H7 (cell line): Measurements from ENCODE around the gene FBXO24. TPM values are rescaled to one million over a fixed set of nuclear protein-coding genes. Genes with fewer than 3 reads are reported as not detected.

Experiments
- DNase-seq: peaks from one replicate; pipeline ENCODE4 v3.0.0; 2012
- H3K27me3 ChIP-seq: 2 replicates; pipeline ENCODE4 v1.6.0; 2011; ENCODE audit warnings: mild to moderate bottlenecking, low read length; ENCODE audit not compliant: control insufficient read depth, insufficient read depth
- H3K36me3 ChIP-seq: replicated peaks from 2 replicates; pipeline ENCODE4 v1.5.1; 2011; ENCODE audit warnings: low read length; ENCODE audit not compliant: control insufficient read depth, insufficient read depth
- H3K4me3 ChIP-seq: 2 replicates; pipeline ENCODE4 v1.5.1; 2011; ENCODE audit warnings: low read depth, mild to moderate bottlenecking, control low read depth, low read length, moderate library complexity; ENCODE audit not compliant: insufficient read depth
- total RNA-seq: library from RNA; depleted of rRNA; stranded (reverse); fragments of >200 nt; shearing (Covaris generic); gene quantifications from 2 replicates; pipeline ENCODE4 v1.2.3, GENCODE V29; 2014

FBXO24 gene
- total RNA-seq, 1 experiment from 2014 or later: 0.94 TPM

DNA sequence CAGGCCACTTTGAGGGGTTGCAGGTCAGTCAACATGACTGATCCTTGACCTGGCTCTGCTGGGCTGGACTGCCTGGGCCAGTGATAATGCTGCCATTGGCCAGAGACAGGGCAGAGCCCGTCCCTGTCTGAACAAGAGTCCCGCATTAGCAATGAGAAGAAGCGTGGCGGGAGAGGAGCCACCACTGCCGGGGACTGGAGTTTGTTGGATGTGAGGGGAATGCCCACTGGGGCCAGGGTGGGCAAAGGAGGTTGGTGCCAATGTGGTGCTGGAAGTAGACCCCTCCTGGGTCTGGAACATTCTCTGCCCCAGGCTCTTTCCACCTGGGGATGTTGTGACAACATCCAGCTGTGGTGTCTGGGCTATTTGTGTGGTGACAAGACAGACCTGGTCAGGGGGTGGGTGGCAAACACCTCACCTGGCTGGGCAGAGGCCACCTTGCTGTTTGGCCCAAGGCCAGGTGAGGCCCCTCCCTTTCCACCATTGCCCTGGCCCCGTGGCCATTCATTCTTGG, 20.1 kb upstream of the FBXO24 start:
- H3K36me3 ChIP-seq: no peaks in the 10 kb centered on the region; the same call in 1 of the 2 replicates
- no peak overlapping the region for H3K4me3 ChIP-seq
- H3K27me3 ChIP-seq: peaks cover 5% of the 10 kb centered on the region
- DNase-seq: no peak

DNA sequence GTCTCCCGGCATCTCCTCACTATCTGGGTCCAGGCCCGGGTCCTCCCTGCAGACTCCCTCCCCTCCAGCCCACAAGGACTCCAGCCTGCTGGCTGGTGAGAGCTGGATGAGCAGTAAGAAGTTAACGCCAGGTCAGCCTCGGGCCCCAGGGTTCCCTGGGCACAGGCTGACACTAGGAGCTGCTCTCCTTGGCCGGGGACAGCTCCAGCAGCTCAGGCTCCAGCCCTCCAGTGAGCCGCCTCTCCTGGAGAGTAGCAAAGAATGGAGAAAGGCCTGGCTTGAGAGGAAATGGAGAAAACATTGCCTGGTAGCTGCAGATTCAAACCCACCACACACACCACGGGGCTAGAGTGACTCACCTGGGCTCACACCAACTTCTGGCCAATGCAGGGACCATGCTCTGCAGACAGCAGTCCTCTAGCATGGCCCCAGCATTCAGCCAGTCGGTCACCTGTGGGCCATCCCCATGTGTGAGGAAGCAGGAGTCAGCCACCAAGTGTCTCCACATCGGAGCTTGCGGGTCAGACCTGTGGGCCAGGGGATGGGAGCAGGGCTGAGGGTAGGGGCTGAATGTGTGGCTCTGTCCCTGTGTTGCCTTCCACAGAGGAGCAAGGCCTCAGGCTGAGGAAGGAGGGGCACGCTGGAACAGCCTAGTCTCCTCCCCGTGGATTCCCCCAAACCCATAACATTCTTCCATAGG, 18.9 kb upstream of the FBXO24 start:
- H3K27me3 ChIP-seq: peaks cover 5% of the 10 kb centered on the region
- DNase-seq: peak; percentile 43
- no peaks in the 10 kb centered on the region; the same call in 1 of the 2 replicates for H3K36me3 ChIP-seq
- H3K4me3 ChIP-seq: no peak overlapping the region

DNA sequence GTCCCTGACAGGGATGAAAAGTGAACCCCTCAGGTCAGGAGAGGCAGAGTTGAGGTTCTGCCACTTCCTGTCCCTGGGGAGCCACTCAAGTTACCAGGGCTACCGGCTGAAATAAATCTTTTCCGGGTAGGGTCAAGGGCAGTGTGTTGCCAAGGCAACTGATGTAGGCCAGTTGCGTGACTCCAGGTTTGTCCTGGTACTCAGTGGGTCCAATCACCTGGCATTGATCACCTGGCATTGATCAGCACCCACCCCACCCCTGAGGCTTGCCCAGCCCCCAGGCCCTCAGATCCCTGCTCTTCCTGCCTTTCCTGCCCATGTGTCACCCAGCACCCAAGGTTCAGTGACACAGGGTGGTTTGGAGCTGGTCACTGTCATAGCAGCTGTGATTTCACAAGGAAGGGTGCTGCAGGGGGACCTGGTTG, 18.4 kb upstream of the FBXO24 start:
- DNase-seq: no peak
- Histone ChIP-seq H3K4me3 (no peak overlapping the region), H3K27me3 (peaks cover 5% of the 10 kb centered on the region), H3K36me3 (no peaks in the 10 kb centered on the region; the same call in 1 of the 2 replicates)

DNA sequence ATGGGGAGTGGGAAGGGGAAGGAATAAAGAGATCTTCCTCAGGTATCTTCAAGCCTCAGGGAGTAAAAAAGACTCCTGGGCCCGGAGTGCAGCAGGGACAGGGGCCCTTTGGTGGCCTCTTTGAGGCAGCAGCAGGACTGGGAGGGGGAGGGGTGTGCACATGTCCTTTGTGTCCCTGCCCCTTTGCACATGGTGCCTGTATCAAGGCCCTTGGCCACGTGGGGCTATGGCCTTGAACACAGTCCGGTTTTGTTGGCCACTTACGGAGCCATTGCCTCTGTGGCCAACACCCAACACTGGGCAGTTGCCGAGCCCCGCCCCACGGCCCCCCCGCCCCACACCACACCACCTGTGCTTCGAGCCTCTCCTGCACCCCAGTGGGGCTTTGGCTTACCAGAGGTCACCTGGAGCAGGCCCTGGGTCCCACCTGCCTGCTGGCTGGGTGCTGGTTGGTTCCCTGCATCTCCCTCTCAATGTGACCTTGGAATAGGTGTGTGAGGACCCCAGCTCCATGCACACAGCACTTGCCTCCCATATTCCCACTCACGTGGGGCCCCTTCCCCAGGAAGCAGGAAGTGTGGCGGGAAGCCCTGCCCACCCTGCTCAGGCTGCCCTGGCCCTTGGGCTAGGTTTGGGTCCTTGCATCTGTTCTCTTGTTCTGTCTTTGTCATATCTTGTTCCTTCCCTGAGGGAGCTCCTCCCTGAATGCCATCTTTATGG, 17.8 kb upstream of the FBXO24 start:
- no peak for DNase-seq
- peaks cover 5% of the 10 kb centered on the region for H3K27me3 ChIP-seq
- no peak overlapping the region for H3K4me3 ChIP-seq
- no peaks in the 10 kb centered on the region; the same call in 1 of the 2 replicates for H3K36me3 ChIP-seq

DNA sequence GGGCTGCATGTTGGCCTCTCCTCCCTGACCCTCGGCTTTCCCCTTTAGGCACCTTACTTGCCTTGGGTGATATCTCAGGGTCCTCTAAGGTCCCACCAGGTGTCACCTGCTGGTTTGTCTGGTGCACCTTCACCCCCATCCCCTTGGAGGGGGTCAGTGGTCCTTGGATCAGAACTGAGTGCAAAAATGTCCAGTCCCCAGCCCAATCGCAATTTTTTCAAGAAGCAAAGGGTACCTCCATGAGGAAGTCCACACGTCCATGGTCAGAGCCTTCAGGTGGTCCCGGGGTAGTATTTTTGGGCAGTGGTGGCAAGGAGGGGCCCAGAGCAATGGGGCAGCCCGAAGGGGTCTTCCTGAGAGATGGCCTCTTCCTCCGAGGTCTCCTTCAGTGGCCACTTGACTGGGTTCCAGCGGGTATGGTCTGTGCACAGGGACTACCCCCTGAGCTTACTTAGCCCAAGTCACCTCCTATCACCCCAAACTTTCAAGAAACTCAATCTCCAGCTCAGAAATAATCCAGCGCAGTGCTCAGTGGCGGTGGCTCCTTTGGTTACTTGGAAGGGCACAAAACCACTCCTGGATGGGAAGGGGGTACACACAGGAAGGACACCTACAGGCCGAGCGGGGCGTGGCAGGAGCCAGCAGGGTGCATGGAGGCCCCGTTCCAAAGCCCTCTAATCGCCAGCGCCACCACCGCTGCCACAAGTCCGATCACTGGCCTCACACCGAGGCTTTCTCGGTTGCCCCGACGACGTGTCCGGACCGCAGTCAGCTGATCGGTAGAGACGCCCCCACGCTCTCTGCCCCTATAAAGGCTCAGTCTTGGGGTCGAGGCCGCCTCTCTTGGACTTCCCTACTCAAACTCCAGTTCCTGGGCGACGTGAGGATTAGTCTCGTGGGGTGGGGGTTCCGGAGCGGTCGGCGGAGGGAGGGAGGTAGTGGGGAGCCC, 17.0 kb upstream of the FBXO24 start:
- Histone ChIP-seq H3K4me3 (peak overlapping the region; percentile 63), H3K36me3 (no peaks in the 10 kb centered on the region; the same call in 1 of the 2 replicates), H3K27me3 (peaks cover 5% of the 10 kb centered on the region)
- peak; percentile 91 for DNase-seq

DNA sequence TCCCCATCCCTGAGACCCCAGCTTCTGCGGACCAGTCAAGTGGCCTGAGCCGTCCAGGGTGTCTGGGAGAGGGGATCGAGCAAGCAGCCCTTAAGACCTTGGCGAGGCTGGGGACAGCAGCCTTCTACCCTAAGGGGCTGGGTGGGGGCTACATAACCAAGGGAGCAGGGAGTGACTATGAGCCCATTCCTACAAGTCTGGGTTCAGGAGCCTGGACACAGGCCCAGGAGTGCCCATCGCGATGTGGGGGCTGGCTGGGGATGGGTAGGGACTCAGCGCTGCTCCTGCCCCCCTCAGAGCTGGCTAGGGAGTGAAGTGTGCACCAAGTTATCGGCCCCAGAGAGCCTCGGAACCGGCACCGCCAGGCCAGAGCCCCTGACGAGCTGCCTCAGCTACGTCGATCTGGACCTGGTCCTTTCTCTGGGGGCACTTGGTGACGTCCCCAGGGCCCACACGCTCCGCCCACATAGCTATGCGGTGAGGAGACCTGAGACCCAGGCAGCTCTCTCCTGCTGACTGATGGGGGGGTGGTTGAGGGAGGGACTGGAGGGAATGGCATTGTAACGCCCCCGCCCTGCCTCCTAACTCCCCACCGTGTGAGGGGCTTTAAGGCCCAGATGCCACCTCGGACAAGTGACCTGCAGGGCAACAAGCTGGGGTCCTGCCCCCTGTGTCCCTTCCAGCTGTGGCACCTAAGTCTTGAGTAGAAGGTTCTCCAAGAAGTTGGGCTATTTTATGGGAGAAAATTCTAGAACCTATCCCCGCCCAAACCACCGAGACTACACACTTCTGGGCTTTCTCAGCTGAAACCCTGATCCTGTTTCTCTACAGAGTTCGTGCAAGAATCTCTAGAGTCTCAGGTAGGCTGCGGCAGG, 14.9 kb upstream of the FBXO24 start:
- peak; percentile 78 for DNase-seq
- Histone ChIP-seq H3K4me3 (no peak overlapping the region), H3K27me3 (peaks cover 5% of the 10 kb centered on the region), H3K36me3 (peaks cover 2% of the 10 kb centered on the region; the same call in 1 of the 2 replicates)

DNA sequence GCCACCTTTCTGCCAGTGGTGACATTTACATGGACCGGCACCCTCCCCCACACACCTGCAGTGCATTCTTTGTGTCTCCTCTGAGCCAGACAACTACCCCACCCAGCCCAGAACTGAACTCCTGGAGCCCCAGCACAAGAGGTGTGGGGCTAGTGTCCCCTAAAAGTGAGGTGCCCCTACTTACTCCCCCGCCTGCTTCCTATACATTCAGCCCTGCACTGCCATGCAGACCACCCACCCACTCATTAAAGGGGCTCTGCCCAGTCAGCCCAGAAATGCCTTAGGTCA, 14.4 kb upstream of the FBXO24 start:
- DNase-seq: peak; percentile 50
- Histone ChIP-seq H3K4me3 (no peak overlapping the region), H3K27me3 (peaks cover 5% of the 10 kb centered on the region), H3K36me3 (peaks cover 5% of the 10 kb centered on the region; the same call in 1 of the 2 replicates)

DNA sequence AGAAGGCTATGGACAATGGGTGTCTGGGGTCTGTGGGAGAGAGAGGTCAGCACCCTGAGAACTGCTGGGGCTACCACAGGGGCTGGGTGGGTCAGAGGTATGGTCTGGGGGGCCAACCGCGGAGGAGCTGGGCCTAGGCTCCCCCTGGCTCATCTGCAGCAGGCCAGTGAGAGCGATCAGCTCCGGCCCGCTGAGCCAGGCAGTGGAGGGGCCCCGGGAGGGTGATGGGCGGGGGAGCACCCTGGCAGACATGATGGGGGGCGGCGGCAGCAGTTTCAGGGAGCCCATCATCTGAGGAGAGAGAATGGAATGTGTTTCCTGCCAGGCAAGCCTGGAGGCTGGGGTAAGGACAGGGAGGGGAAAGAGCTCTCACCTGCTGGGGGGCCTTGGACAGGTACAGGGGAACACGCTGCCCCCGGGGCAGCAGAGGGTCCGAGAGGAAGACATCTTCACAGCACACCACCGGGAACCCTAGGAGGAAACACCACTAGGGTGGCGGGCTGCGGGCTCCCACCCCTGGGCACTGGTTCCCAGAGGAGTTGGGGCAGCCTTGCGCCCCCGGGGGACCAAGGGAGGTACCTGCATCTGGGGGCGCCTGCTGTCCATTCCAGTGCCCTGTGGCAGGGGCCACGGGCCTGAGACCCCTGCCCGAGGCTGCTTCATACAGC, 13.7 kb upstream of the FBXO24 start:
- peaks cover 5% of the 10 kb centered on the region for H3K27me3 ChIP-seq
- peaks cover 5% of the 10 kb centered on the region; the same call in 1 of the 2 replicates for H3K36me3 ChIP-seq
- peak; percentile 59 for DNase-seq
- no peak overlapping the region for H3K4me3 ChIP-seq

DNA sequence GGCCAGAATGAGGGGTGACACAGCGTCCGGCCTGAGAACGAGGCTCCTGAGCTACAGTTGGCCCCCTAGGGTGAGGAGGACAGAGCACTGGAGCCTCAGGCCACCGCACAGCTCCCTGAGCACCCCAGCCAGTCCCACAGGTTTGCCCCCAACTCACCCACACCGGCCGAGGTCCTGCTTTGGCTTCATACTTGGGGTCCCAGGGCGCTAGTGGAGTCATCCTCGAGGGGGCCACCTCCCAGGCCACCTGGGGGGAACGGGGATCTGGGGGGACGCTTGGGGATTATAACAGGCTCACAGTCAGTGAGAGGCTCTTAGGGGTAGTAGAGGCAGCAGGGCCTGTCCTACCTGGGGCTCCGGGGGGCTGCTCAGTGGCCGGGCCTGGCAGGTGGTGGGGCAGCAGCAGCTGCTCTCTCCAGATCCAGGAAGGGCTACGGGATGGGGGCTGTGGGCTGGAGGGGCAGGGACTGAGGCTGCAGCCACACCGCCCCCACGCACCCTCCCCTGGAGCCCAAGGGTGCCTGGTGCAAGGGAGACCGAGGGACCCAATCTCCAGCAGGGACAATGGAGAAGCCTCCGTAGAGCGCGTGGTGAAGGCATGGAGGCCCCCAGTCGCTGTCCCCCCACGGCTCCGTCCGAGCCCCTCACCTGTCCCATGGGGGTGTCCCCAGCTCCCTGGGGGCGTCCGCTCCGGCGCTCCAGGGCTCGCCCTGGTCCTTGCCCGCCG, 13.0 kb upstream of the FBXO24 start:
- Histone ChIP-seq H3K4me3 (no peak overlapping the region), H3K27me3 (peaks cover 5% of the 10 kb centered on the region), H3K36me3 (peaks cover 5% of the 10 kb centered on the region)
- no peak for DNase-seq

DNA sequence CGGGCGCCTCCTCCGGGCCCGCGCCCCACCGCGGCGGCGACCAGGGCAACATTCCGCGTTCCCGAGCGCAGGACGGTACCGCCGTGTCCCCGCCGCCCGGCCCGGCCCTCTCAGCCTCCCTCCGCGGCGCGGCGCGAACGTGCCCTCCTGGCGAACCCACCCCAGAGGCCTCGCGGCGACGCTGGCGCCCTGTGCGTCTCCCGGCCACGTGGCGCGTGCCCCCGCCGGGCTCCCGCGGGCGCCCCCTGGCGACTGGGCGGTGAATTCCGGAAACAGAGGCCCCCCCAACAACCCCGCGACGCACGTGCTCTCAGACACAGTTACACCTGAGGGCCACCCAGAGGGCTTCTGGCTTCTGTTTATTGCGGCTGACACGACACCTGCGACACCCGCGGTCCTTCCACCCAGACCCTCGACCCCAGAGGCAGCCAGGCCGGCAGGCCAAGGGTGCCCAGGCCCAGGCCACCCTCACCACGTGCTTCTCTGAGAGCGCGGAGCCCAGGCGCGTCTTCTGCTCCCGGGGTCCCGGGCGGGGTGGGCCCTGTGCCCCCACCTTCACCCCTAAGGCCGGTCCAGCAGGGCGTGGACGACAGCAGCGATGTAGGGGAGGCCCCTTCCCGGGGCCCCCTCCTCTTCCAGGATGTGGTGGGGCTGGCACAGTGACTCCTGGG, 12.3 kb upstream of the FBXO24 start, which contains the start of gene SAP25:
Gene SAP25, minus strand, starts transcription at position 210 of the 671 bp plus-strand sequence. Its CDS starts 158 bp downstream, at position 52.
- H3K4me3 ChIP-seq: no peak within 1 kb of the TSS
- peaks cover 5% of the 10 kb centered on the region for H3K27me3 ChIP-seq
- DNase-seq: peak; percentile 92
- H3K36me3 ChIP-seq: peaks cover 5% of the 10 kb centered on the region

DNA sequence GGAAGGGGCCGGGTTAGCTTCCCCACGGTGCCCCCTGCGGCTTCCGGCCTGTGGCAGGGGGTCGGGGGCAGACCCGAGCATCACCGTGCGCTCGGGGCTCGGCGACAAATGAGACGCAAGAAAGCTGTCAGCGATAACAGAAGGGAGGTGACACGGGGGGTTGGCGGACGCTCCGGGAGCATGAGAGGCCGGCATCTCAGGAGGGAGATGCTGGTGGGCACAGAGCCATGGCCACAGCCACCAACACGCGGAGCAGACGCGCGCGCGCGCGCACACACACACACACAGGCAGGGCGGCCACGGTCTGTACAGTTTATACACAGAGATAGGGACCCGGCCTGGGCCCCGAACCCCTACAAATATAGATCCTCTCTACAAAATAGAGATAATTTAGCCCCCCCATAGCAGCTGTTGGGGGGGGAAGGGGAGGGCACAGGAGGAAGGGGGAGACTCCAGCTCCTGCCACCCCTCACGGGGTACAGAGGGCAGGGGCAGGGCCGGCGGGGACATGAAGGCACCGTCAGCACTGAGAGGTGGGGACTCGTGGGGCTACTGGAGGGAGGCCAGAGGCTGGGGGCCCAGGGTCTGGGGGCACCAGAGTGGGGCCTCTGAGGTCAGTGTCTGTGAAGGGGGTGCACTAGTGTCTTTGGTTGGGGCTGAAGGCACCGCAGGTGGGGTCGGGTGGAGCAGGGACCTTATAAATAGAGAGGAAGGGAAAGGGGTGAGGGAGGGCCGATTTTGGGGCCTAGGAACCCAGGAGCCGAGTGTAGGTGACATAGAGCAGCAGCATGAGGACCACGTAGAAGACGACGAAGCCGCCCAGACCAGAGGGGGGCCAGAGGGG, 11.5 kb upstream of the FBXO24 start:
- peaks cover 3% of the 10 kb centered on the region; the same call in 1 of the 2 replicates for H3K27me3 ChIP-seq
- DNase-seq: peak; percentile 35
- no peak overlapping the region for H3K4me3 ChIP-seq
- H3K36me3 ChIP-seq: peaks cover 7% of the 10 kb centered on the region
